Measurements from ENCODE around the gene ALX3.
A peak's percentile ranks its signal among the peaks of the same experiment; 100 is the strongest.

ALX3 gene

GRCh38 chr1:110051262-110051648, 19.2 kb downstream of the ALX3 start:
- Histone ChIP-seq H3K4me1 (ENCODE audit: insufficient read depth, low read length) (no peaks in the 10 kb centered on the region), H3K36me3 (ENCODE audit: insufficient read depth, low read length) (peaks cover 44% of the 10 kb centered on the region), H3K9ac (ENCODE audit: low read depth, low read length) (no peak overlapping the region), H3K9me3 (ENCODE audit: control insufficient read depth, insufficient read depth, low read length) (no peaks in the 10 kb centered on the region)

- H3K4me1 ChIP-seq (ENCODE audit: insufficient read depth, low read length) = no peaks in the 10 kb centered on the region
- no peak overlapping the region for H3K9ac ChIP-seq (ENCODE audit: low read depth, low read length)
Observed at GRCh38 chr1:110050602-110051261, 19.7 kb downstream of the ALX3 start.

GRCh38 chr1:110049801-110050601, 20.5 kb downstream of the ALX3 start:
- Histone ChIP-seq H3K9me3 (ENCODE audit: control insufficient read depth, insufficient read depth, low read length) (no peaks in the 10 kb centered on the region), H3K4me1 (ENCODE audit: insufficient read depth, low read length) (no peaks in the 10 kb centered on the region), H3K36me3 (ENCODE audit: insufficient read depth, low read length) (peaks cover 40% of the 10 kb centered on the region), H3K9ac (ENCODE audit: low read depth, low read length) (no peak overlapping the region)

More at GRCh38 chr1:110050602-110051261, 19.7 kb downstream of the ALX3 start:
- peaks cover 41% of the 10 kb centered on the region for H3K36me3 ChIP-seq (ENCODE audit: insufficient read depth, low read length)
- no peaks in the 10 kb centered on the region for H3K9me3 ChIP-seq (ENCODE audit: control insufficient read depth, insufficient read depth, low read length)

- Histone ChIP-seq H3K9me3 (ENCODE audit: control insufficient read depth, insufficient read depth, low read length) (no peaks in the 10 kb centered on the region), H3K9ac (ENCODE audit: low read depth, low read length) (no peak overlapping the region), H3K4me1 (ENCODE audit: insufficient read depth, low read length) (no peaks in the 10 kb centered on the region), H3K36me3 (ENCODE audit: insufficient read depth, low read length) (peaks cover 30% of the 10 kb centered on the region)
Observed at GRCh38 chr1:110048923-110049601, 21.4 kb downstream of the ALX3 start.

GRCh38 chr1:110048240-110048639, 22.2 kb downstream of the ALX3 start:
- Histone ChIP-seq H3K9ac (ENCODE audit: low read depth, low read length) (no peak overlapping the region), H3K4me1 (ENCODE audit: insufficient read depth, low read length) (no peaks in the 10 kb centered on the region), H3K9me3 (ENCODE audit: control insufficient read depth, insufficient read depth, low read length) (no peaks in the 10 kb centered on the region), H3K36me3 (ENCODE audit: insufficient read depth, low read length) (peaks cover 33% of the 10 kb centered on the region)

- Histone ChIP-seq H3K4me1 (ENCODE audit: insufficient read depth, low read length) (no peaks in the 10 kb centered on the region), H3K9ac (ENCODE audit: low read depth, low read length) (no peak overlapping the region), H3K36me3 (ENCODE audit: insufficient read depth, low read length) (peaks cover 37% of the 10 kb centered on the region), H3K9me3 (ENCODE audit: control insufficient read depth, insufficient read depth, low read length) (no peaks in the 10 kb centered on the region)
Observed at GRCh38 chr1:110047463-110047862, 23.0 kb downstream of the ALX3 start.

- no peaks in the 10 kb centered on the region for H3K9me3 ChIP-seq (ENCODE audit: control insufficient read depth, insufficient read depth, low read length)
- H3K36me3 ChIP-seq (ENCODE audit: insufficient read depth, low read length) = peaks cover 57% of the 10 kb centered on the region
- no peaks in the 10 kb centered on the region for H3K4me1 ChIP-seq (ENCODE audit: insufficient read depth, low read length)
- no peak overlapping the region for H3K9ac ChIP-seq (ENCODE audit: low read depth, low read length)
Observed at GRCh38 chr1:110043016-110043415, 27.5 kb downstream of the ALX3 start.

GRCh38 chr1:110040548-110040947, 29.9 kb downstream of the ALX3 start:
- H3K9ac ChIP-seq (ENCODE audit: low read depth, low read length) = no peak overlapping the region
- no peaks in the 10 kb centered on the region for H3K9me3 ChIP-seq (ENCODE audit: control insufficient read depth, insufficient read depth, low read length)
- H3K4me1 ChIP-seq (ENCODE audit: insufficient read depth, low read length) = peaks cover 3% of the 10 kb centered on the region
- peaks cover 48% of the 10 kb centered on the region for H3K36me3 ChIP-seq (ENCODE audit: insufficient read depth, low read length)

GRCh38 chr1:110039641-110040040, 30.8 kb downstream of the ALX3 start:
- Histone ChIP-seq H3K9me3 (ENCODE audit: control insufficient read depth, insufficient read depth, low read length) (no peaks in the 10 kb centered on the region), H3K9ac (ENCODE audit: low read depth, low read length) (no peak overlapping the region), H3K36me3 (ENCODE audit: insufficient read depth, low read length) (peaks cover 44% of the 10 kb centered on the region), H3K4me1 (ENCODE audit: insufficient read depth, low read length) (peaks cover 6% of the 10 kb centered on the region)

- Histone ChIP-seq H3K4me1 (ENCODE audit: insufficient read depth, low read length) (peaks cover 6% of the 10 kb centered on the region), H3K36me3 (ENCODE audit: insufficient read depth, low read length) (peaks cover 40% of the 10 kb centered on the region), H3K9ac (ENCODE audit: low read depth, low read length) (no peak overlapping the region), H3K9me3 (ENCODE audit: control insufficient read depth, insufficient read depth, low read length) (no peaks in the 10 kb centered on the region)
Observed at GRCh38 chr1:110038271-110038670, 32.2 kb downstream of the ALX3 start.

GRCh38 chr1:110035236-110035752, 35.2 kb downstream of the ALX3 start:
- Histone ChIP-seq H3K36me3 (ENCODE audit: insufficient read depth, low read length) (peaks cover 16% of the 10 kb centered on the region), H3K9me3 (ENCODE audit: control insufficient read depth, insufficient read depth, low read length) (no peaks in the 10 kb centered on the region), H3K9ac (ENCODE audit: low read depth, low read length) (peak overlapping the region; percentile 87), H3K4me1 (ENCODE audit: insufficient read depth, low read length) (peaks cover 13% of the 10 kb centered on the region)

- Histone ChIP-seq H3K9me3 (ENCODE audit: control insufficient read depth, insufficient read depth, low read length) (no peaks in the 10 kb centered on the region), H3K9ac (ENCODE audit: low read depth, low read length) (peak within 1 kb of the TSS; percentile 87), H3K4me1 (ENCODE audit: insufficient read depth, low read length) (peaks cover 13% of the 10 kb centered on the region), H3K36me3 (ENCODE audit: insufficient read depth, low read length) (peaks cover 14% of the 10 kb centered on the region)
Observed at GRCh38 chr1:110034451-110035235, 35.8 kb downstream of the ALX3 start, which contains the start of gene STRIP1. Gene STRIP1, plus strand, starts transcription at chr1:110034624. Its CDS starts 14 bp downstream, at chr1:110034638.

- peaks cover 9% of the 10 kb centered on the region for H3K36me3 ChIP-seq (ENCODE audit: insufficient read depth, low read length)
- H3K9me3 ChIP-seq (ENCODE audit: control insufficient read depth, insufficient read depth, low read length) = no peaks in the 10 kb centered on the region
- H3K4me1 ChIP-seq (ENCODE audit: insufficient read depth, low read length) = peaks cover 13% of the 10 kb centered on the region
- H3K9ac ChIP-seq (ENCODE audit: low read depth, low read length) = peak overlapping the region; percentile 87; the same call in 1 of the 2 replicates
Observed at GRCh38 chr1:110034040-110034450, 36.4 kb downstream of the ALX3 start.

- no peak overlapping the region for H3K9ac ChIP-seq (ENCODE audit: low read depth, low read length)
- H3K4me1 ChIP-seq (ENCODE audit: insufficient read depth, low read length) = peaks cover 13% of the 10 kb centered on the region
- no peaks in the 10 kb centered on the region for H3K9me3 ChIP-seq (ENCODE audit: control insufficient read depth, insufficient read depth, low read length)
Observed at GRCh38 chr1:110033421-110033820, 37.1 kb downstream of the ALX3 start.

More at GRCh38 chr1:110033421-110033820, 37.1 kb downstream of the ALX3 start:
- peaks cover 4% of the 10 kb centered on the region for H3K36me3 ChIP-seq (ENCODE audit: insufficient read depth, low read length)

Data from ES-I3 (cell line).